GM12878 (cell line): ENCODE data around the gene SMARCC2.

Experiments
- EZH2 ChIP-seq: IDR thresholded peaks from 2 replicates; pipeline ENCODE4 v1.6.1; 2012; ENCODE audit warnings: low read depth, mild to moderate bottlenecking, control low read depth, inconsistent platforms, low read length, borderline replicate concordance; ENCODE audit not compliant: control insufficient read depth
- FOXM1 ChIP-seq: IDR thresholded peaks from 2 replicates; pipeline ENCODE4 v1.6.1; 2012; ENCODE audit warnings: low read depth, mild to moderate bottlenecking, inconsistent platforms, low read length, moderate library complexity
- GATAD2B ChIP-seq: fragments of 450-650 bp; conservative IDR thresholded peaks from 2 replicates; pipeline ENCODE4 v1.6.1; 2017; ENCODE audit warnings: low read depth, mild to moderate bottlenecking, moderate library complexity
- JUND ChIP-seq: IDR thresholded peaks from 2 replicates; pipeline ENCODE4 v1.6.1; 2012; ENCODE audit warnings: low read depth, mild to moderate bottlenecking, low read length, improper control_type of control experiment, moderate library complexity
- MTA2 ChIP-seq: fragments of 450-650 bp; IDR thresholded peaks from 2 replicates; pipeline ENCODE4 v1.6.1; 2016; ENCODE audit warnings: low read depth, mild to moderate bottlenecking, moderate library complexity
- NR2C2 ChIP-seq: IDR thresholded peaks from 2 replicates; pipeline ENCODE4 v1.6.1; 2011; ENCODE audit warnings: borderline replicate concordance, low read depth; ENCODE audit not compliant: control insufficient read depth, insufficient read length
- POLR2A ChIP-seq: IDR thresholded peaks from 2 replicates; pipeline ENCODE4 v1.6.1; 2011; ENCODE audit warnings: low read depth, mild to moderate bottlenecking, low read length
- POLR2AphosphoS5 ChIP-seq: IDR thresholded peaks from 2 replicates; pipeline ENCODE4 v1.6.1; 2011; ENCODE audit warnings: mild to moderate bottlenecking, low read length, inconsistent platforms
- TF ChIP-seq, protein P1 (sequence below): IDR thresholded peaks from 2 replicates; pipeline ENCODE4 v1.6.1; 2011; ENCODE audit warnings: borderline replicate concordance, low read depth, mild to moderate bottlenecking, moderate library complexity, mixed read lengths, low read length; ENCODE audit not compliant: insufficient read depth; ENCODE audit errors: extremely low read length
- TF ChIP-seq, protein P2 (sequence below): fragments of 450-650 bp; IDR thresholded peaks from 2 replicates; pipeline ENCODE4 v1.6.1; 2017; ENCODE audit warnings: mild to moderate bottlenecking, low read depth, inconsistent platforms; ENCODE audit not compliant: poor library complexity, severe bottlenecking
- TF ChIP-seq, protein P3 (sequence below), 3 experiments: IDR thresholded peaks in 2 of 3; conservative IDR thresholded peaks in 1 of 3; 2 replicates each; pipeline ENCODE4 v1.5.1; 2011; ENCODE audit warnings: low read depth in 3 of 3, low read length in 3 of 3, mild to moderate bottlenecking in 3 of 3, control low read depth in 2 of 3, moderate library complexity in 2 of 3, inconsistent platforms in 1 of 3, mixed read lengths in 1 of 3; ENCODE audit not compliant: control insufficient read depth in 2 of 3, insufficient read depth in 1 of 3; ENCODE audit errors: extremely low read depth in 1 of 3
- TF ChIP-seq, protein P4 (sequence below): IDR thresholded peaks from 2 replicates; pipeline ENCODE4 v1.6.1; 2012; ENCODE audit warnings: low read depth, low read length, improper control_type of control experiment
- TF ChIP-seq, protein P5 (sequence below): fragments of 450-650 bp; IDR thresholded peaks from 2 replicates; pipeline ENCODE4 v1.6.1; 2016; ENCODE audit warnings: mild to moderate bottlenecking

DNA sequence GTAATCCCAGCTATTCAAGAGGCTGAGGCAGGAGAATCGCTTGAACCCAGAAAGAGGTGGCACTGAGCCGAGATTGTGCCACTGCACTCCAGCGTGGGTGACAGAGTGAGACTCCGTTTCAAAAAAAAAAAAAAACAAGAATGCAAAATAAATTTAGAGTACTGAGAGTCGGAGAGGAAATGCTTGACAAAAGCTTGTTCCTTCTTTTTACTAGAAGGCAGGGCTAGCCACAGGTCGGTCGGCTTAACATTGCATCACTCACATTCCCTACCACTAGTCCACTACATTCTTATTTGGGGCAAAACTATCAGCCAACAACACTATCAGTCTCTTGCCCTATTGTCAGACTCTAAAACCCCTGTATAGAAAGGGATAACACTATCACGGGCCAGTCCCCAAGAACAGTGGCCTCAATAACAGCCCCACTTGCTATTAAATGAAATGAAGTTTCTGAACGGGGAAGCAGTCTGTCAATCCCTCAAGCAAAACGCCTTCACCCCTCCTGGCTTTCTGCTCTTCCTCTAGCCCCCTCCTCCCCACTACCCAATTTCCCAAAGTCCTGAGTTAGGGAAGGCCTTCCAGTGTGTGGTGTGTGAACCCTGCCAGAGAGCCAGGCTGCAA lies 31.4 kb upstream of the SMARCC2 start:
- TF ChIP-seq, protein P1, sequence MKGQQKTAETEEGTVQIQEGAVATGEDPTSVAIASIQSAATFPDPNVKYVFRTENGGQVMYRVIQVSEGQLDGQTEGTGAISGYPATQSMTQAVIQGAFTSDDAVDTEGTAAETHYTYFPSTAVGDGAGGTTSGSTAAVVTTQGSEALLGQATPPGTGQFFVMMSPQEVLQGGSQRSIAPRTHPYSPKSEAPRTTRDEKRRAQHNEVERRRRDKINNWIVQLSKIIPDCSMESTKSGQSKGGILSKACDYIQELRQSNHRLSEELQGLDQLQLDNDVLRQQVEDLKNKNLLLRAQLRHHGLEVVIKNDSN: no peak
- TF ChIP-seq NR2C2: no peak
- no peak for TF ChIP-seq EZH2
- TF ChIP-seq, protein P2, sequence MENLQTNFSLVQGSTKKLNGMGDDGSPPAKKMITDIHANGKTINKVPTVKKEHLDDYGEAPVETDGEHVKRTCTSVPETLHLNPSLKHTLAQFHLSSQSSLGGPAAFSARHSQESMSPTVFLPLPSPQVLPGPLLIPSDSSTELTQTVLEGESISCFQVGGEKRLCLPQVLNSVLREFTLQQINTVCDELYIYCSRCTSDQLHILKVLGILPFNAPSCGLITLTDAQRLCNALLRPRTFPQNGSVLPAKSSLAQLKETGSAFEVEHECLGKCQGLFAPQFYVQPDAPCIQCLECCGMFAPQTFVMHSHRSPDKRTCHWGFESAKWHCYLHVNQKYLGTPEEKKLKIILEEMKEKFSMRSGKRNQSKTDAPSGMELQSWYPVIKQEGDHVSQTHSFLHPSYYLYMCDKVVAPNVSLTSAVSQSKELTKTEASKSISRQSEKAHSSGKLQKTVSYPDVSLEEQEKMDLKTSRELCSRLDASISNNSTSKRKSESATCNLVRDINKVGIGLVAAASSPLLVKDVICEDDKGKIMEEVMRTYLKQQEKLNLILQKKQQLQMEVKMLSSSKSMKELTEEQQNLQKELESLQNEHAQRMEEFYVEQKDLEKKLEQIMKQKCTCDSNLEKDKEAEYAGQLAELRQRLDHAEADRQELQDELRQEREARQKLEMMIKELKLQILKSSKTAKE: no peak
- TF ChIP-seq MTA2: no peak
- TF ChIP-seq, protein P3, sequence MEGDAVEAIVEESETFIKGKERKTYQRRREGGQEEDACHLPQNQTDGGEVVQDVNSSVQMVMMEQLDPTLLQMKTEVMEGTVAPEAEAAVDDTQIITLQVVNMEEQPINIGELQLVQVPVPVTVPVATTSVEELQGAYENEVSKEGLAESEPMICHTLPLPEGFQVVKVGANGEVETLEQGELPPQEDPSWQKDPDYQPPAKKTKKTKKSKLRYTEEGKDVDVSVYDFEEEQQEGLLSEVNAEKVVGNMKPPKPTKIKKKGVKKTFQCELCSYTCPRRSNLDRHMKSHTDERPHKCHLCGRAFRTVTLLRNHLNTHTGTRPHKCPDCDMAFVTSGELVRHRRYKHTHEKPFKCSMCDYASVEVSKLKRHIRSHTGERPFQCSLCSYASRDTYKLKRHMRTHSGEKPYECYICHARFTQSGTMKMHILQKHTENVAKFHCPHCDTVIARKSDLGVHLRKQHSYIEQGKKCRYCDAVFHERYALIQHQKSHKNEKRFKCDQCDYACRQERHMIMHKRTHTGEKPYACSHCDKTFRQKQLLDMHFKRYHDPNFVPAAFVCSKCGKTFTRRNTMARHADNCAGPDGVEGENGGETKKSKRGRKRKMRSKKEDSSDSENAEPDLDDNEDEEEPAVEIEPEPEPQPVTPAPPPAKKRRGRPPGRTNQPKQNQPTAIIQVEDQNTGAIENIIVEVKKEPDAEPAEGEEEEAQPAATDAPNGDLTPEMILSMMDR (IDR thresholded peaks at IDR 0.05 in 2 of 3, conservative IDR thresholded peaks at IDR 0.05 in 1 of 3; ENCODE audit: control insufficient read depth in 2 of 3, extremely low read depth in 1 of 3, insufficient read depth in 1 of 3, low read depth in 3 of 3, low read length in 3 of 3): no peak
- TF ChIP-seq POLR2A: no peak
- TF ChIP-seq JUND: no peak
- no peak for TF ChIP-seq POLR2AphosphoS5
- no peak for TF ChIP-seq GATAD2B
- TF ChIP-seq, protein P4, sequence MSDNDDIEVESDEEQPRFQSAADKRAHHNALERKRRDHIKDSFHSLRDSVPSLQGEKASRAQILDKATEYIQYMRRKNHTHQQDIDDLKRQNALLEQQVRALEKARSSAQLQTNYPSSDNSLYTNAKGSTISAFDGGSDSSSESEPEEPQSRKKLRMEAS: no peak
- TF ChIP-seq, protein P5, sequence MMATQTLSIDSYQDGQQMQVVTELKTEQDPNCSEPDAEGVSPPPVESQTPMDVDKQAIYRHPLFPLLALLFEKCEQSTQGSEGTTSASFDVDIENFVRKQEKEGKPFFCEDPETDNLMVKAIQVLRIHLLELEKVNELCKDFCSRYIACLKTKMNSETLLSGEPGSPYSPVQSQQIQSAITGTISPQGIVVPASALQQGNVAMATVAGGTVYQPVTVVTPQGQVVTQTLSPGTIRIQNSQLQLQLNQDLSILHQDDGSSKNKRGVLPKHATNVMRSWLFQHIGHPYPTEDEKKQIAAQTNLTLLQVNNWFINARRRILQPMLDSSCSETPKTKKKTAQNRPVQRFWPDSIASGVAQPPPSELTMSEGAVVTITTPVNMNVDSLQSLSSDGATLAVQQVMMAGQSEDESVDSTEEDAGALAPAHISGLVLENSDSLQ: no peak
- no peak for TF ChIP-seq FOXM1
